ENCODE measurements around the gene MAPK4.
"Not testable (repeated sequence)": the region's sequence is repeated elsewhere in the genome, so short reads cannot be mapped to it uniquely, and the experiment has no call there.

The MAPK4 gene

DNA sequence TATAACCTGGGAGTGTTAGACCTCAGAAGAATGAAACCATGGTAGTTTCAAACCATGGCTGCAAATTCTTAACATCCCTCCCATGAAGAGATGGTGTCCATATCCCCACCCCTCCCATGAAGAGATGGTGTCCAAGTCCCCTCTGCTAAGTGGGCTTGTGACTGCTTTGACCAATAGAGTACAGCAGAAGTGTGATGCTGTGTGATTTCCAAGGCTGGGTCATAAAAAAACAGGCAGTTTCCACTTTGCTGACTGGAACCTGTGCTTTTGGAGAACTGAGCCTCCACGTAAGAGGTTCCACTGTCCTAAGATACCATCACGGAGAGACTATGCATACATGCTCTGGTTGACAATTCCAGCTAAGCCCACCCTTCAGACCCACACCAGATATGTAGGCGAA, 194.4 kb downstream of the MAPK4 start:
- DNase-seq (ENCODE audit: low read depth) = no peak

DNA sequence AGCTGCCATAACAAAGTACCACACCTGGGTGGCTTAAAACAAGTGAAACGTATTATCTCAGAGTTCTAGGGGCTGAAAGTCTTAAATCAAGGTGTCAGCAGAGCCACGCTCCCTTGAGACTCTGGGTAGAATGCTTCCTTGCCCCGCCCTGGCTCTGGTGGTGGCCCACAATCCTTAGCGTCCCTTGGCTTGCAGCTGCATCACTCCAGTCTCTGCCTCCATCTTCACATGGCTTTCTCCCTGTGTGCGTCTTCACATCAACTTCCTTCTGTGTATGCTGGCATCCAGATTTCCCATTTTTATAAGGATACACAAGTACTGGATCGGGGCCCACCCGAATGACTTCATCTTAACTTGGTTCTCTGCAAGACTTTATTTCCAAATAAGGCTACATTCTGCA, 197.5 kb downstream of the MAPK4 start:
- DNase-seq (ENCODE audit: low read depth) = no peak

DNA sequence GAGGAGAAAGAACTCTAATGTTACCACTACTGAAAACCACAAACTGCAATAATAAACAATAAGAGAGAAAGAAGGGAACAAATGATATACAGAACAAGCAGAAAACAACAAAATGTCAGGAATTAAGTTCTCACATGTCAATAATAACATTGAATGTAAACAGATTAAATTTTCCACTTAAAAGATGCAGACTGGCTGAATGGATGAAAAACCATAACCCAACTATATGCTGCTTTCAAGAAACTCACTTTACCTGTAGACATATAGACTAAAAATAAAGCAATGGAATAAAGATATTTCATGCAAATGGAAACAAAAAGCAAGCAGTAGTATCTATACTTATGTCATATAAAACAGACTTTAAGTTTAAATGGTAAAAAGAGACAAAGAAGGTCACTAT, 209.6 kb downstream of the MAPK4 start:
- no peak for DNase-seq (ENCODE audit: low read depth)

DNA sequence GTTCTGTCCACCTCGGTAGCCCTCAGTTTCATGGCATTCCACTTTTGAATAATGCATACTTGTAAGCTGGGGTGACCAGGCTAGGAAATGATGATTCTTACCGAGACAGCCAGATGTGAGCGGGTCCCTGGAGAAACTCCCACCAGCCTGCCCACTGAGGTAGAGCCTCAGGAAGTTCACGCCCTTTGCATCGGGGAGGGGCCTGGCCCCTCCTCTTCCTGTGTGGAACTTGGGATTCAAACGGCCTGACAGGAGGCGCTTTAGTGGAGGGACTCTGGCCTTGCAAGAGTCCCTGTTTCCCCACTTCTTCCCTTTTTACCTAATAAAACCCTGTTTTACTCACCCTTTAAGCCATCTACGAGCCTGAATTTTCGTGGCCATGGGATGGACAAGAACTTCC, 215.3 kb downstream of the MAPK4 start:
- no peak for DNase-seq (ENCODE audit: low read depth)

DNA sequence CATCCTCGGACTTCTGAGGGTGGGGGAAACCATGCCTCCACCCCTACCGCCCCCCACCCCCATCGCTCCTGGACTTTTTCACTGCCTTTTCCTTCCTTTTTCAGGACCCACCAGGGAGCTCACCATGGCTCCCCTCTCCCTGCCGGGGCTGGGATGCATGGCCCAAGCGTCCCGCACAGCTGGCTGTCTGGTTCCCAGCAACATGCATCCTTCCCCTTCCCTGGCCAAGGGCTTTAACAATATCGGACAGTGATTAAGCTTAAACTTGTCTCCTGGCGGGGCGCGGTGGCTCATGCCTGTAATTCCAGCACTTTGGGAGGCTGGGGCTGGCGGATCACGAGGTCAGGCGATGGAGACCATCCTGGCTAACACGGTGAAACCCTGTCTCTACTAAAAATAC, 215.8 kb downstream of the MAPK4 start:
- DNase-seq (ENCODE audit: low read depth) = no peak

DNA sequence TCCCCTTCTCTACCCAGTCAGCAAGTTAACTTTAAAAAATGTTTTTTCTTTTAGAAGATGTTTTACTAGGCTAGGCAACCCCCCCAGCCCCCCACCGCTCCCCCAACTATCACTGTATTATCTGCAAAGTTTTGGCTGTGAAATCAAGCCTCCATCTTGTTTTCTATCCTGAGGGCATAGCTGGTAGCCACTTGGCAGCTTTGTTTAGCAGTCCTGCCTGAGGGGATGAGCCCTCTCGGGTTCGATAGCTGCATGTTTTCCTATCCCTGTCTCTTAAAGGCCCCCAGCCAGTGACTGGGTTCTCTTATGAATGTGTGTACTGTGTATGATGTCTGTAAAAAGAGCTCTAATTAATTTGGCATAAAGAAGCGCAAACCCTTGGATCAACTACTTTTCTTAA, 216.5 kb downstream of the MAPK4 start:
- DNase-seq (ENCODE audit: low read depth) = no peak

DNA sequence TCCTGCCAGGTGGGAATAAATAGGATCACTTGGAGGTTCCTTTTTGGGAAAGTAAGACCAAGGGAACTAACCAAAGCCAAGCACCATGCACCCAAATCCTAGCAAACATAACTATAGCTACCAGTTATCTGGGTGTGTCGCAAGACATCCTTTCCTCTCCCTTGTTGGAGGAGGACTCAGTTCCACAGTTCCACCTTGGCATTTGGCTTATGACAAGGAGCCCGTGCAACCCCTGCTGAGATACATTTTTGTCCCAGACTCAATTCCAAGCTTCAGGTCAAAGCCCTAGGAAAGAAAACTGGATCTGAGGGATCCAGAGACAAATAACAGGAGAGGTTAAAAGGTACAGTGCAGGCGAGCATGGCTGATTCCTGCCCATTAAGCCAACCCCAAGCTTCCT, 219.1 kb downstream of the MAPK4 start:
- DNase-seq (ENCODE audit: low read depth) = not testable (repeated sequence)

Data from stimulated activated CD8-positive, alpha-beta memory T cell treated with anti-CD3 and anti-CD28 coated beads, Interleukin-7, amount 100 ng/mL, for 24 hours (primary cell).